ENCODE results near the gene PHLPP1. TPM values are rescaled to one million over a fixed set of nuclear protein-coding genes. Genes with fewer than 3 reads are reported as not detected.

The PHLPP1 gene
- total and polyA plus RNA-seq, 9 of the 15 experiments (the other 6 are each of a cell fraction or from before 2014, with no cell fraction given): 0.56 to 9.0 (median 4.5) TPM

DNA sequence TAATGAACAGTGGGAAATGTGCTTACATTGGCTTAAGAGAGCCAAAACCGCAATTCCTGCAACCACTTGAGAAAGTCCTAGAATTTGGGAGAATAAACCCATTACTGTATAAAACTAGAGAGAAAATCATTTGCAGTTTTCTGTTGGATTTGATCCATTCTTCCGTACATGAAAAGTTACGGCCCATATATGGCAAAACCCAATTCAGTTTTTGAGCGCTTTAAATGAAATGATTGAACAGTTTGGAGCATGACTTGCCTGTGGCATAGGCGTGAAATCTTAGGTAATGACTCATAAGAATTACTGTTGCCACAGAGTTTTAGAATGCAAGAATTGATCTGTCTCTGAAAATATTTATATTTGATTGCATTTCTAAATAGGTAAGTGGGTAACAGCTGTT lies 52.0 kb downstream of the PHLPP1 start:
- H3K9me1 ChIP-seq (ENCODE audit: control insufficient read depth, insufficient read depth, low read length): no peaks in the 10 kb centered on the region
- peaks cover 9% of the 10 kb centered on the region; the same call in 1 of the 3 replicates for H3K79me2 ChIP-seq (ENCODE audit: control insufficient read depth, insufficient read depth, low read length)
- DNase-seq (ENCODE audit: extremely low read depth in 1 of 4, low spot score in 3 of 4): no peak
- H3K4me1 ChIP-seq (replicated peaks in 1 of 2; ENCODE audit: control insufficient read depth in 2 of 2, insufficient read depth in 2 of 2, low read length in 2 of 2): no peaks in the 10 kb centered on the region
- 74% methylated on average over 5 of the region's 5 CpGs for WGBS (ENCODE audit: insufficient coverage, low coverage, missing lambda C conversion rate)
- no peak overlapping the region for H2AFZ ChIP-seq (ENCODE audit: low read depth, low read length)
- in situ Hi-C loops (cut with MboI): no loop called here
- ChIA-PET POLR2A (interaction anchor here (1.0 kb wide), 1 partner anchor 8 kb away, joined by 5 read pairs; no protein-coding TSS in a partner anchor), CTCF (ENCODE audit: low intra/inter-chr PET ratio) (no interaction called here)
- no peaks in the 10 kb centered on the region for H3K36me3 ChIP-seq (ENCODE audit: control insufficient read depth, insufficient read depth, low read length)
- H3K4me3 ChIP-seq: no peak overlapping the region
- TF ChIP-seq TARDBP (IDR thresholded peaks at IDR 0.05) (no peak), ZKSCAN1 (IDR thresholded peaks at IDR 0.05; ENCODE audit: low read depth, low read length) (no peak), TEAD2 (tag; IDR thresholded peaks at IDR 0.05) (no peak), NFE2 (IDR thresholded peaks at IDR 0.05; ENCODE audit: low read depth) (no peak), UBTF (IDR thresholded peaks at IDR 0.05; ENCODE audit: borderline replicate concordance in 1 of 2, low read depth in 2 of 2, low read length in 2 of 2) (no peak)
- no peak overlapping the region for H3K4me2 ChIP-seq (ENCODE audit: insufficient read depth, low read length)
- no peak overlapping the region for H3K9ac ChIP-seq (ENCODE audit: insufficient read depth in 1 of 2, low read depth in 2 of 2, low read length in 2 of 2)
- no TSS peak for BruUV-seq (replicated peaks)
- no peak overlapping the region for H3K27ac ChIP-seq (ENCODE audit: extremely low read depth, low read depth, low read length)
- H3K27me3 ChIP-seq (ENCODE audit: control insufficient read depth in 2 of 2, insufficient read depth in 2 of 2, low read length in 2 of 2): no peaks in the 10 kb centered on the region
- no peak for ATAC-seq
- no peaks in the 10 kb centered on the region for H3K9me3 ChIP-seq (replicated peaks; ENCODE audit: control insufficient read depth, insufficient read depth, low read depth, low read length)
- FAIRE-seq: no peak
- H4K20me1 ChIP-seq (replicated peaks; ENCODE audit: control insufficient read depth, insufficient read depth, low read length): no peaks in the 10 kb centered on the region
- intact Hi-C loops (cut with micrococcal nuclease): no loop called here
